GM12873 (cell line): ENCODE results near the gene C7orf57.

Experiments used
- TF ChIP-seq, protein P1 (sequence below): IDR thresholded peaks from 2 replicates; pipeline ENCODE4 v1.5.1; 2012; ENCODE audit warnings: low read depth, mild to moderate bottlenecking, moderate library complexity, low read length, control low read depth; ENCODE audit not compliant: insufficient read depth; ENCODE audit errors: missing control alignments

The C7orf57 gene

GRCh38 chr7:48105045-48105444 lies 69.7 kb downstream of the C7orf57 start:
- TF ChIP-seq, protein P1, sequence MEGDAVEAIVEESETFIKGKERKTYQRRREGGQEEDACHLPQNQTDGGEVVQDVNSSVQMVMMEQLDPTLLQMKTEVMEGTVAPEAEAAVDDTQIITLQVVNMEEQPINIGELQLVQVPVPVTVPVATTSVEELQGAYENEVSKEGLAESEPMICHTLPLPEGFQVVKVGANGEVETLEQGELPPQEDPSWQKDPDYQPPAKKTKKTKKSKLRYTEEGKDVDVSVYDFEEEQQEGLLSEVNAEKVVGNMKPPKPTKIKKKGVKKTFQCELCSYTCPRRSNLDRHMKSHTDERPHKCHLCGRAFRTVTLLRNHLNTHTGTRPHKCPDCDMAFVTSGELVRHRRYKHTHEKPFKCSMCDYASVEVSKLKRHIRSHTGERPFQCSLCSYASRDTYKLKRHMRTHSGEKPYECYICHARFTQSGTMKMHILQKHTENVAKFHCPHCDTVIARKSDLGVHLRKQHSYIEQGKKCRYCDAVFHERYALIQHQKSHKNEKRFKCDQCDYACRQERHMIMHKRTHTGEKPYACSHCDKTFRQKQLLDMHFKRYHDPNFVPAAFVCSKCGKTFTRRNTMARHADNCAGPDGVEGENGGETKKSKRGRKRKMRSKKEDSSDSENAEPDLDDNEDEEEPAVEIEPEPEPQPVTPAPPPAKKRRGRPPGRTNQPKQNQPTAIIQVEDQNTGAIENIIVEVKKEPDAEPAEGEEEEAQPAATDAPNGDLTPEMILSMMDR = no peak

DNA sequence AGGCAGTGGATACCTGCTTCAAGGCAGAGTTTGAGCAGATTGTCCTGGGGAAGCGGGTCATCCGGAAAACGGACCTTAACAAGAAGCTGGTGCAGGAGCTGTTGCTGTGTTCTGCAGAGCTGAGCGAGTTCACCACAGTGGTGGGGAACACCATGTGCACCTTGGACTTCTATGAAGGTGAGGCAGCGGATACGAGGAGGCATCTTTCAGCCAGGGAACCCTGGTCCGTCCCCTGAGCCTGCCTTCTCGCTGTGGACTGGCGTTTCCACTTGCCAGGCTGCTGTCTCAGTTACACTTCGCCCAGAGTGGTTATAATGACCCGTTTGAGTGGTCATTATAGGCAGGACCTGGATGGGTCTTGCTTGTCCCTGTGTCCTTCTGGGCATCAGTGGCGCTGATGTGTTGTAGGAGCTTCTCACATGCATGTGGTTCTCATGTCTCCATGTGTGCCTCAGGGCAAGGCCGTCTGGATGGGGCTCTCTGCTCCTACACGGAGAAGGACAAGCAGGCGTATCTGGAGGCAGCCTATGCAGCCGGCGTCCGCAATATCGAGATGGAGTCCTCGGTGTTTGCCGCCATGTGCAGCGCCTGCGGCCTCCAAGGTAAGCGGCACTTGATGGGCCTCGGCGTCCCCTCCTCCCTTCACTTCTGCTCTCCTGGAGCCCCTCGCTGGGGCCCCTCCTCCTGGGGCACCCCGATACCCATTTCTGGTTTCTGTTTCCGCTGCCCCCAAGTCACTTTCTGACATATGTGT lies 71.7 kb downstream of the C7orf57 start:
- TF ChIP-seq, protein P1 = no peak

- TF ChIP-seq, protein P1 = no peak
Measured at GRCh38 chr7:48107926-48108472, 72.7 kb downstream of the C7orf57 start.

DNA sequence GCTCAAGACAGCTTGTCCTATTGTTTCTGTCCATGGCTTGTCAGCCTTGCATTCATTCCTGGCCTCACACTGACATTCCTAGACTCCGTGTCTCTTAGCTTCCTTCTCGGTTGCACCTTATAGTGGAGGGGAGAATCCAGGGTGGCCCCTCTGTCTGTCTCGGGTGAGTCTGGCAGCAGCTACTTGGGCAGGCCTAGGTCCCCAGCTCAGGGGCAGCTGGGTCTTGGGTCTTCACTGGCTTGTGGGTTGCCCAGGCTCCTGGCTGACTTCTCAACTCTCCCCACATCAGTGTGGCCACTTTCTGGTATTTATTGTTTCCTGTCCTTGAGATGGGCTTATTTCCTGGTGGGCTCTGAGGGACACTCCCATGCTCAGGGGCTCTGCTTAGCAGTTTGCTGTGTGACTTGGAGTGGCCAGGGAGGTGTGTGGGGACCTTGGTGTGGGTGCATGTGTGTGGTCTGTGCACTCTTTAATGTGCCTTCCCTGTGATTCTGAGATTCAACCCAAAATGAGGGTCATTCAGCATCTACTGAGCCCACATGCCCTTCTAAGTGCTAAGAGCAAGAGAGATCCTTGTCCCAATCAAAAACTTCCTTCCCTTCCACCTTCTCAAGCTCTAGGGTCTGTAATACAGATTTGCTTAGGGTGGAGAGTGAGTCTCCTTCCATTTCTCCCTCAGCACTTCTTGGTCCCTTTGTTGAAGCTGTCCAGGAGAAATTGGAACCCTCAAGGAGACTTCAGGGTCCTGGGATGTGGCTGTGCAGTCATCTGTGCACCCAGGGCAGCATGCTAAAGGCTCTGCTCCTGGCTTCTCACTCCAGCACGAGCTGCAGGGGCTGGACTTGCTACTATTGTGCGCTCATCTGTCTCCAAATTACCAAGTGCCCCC lies 73.9 kb downstream of the C7orf57 start:
- TF ChIP-seq, protein P1 = no peak

DNA sequence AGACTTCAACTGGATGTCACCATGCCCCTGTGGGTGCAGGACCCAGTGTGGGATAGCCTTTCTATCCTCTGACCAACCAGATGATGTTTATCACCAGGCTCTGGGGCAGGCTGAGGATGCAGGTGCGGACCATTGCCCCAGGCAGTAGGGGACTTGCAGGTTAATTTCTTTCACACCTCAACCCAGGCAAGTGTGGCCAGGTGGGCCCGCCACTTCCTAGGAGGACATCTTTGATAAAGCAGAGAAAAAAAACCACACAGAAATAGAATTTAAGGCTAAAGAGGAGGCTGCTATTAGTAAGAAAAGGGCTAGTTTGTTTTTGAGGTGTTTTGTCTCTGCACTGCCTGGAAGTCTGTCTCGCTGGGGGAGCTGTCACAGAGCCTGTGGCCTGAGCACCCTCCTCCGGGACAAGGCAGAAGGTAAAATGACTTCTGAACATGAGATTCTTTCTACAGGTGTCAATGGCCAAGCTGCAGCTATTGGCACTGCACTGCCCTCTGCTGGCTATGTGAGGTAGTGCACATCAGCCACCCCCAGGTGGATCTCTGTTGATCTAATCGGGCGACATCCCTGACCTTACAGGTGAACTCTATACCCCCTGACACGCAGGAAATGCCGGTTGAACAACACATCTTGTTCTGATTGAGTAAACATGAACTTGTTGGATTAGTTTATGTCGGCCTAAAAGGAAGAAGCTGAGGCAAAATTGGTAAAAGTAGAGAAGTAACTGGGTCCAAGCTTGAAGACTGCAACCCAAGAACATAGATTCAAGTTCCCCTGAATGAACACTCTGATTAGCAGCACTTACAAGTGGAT lies 74.7 kb downstream of the C7orf57 start:
- TF ChIP-seq, protein P1 = peak; percentile 100

GRCh38 chr7:48110868-48111267 lies 75.5 kb downstream of the C7orf57 start:
- TF ChIP-seq, protein P1 = no peak
